Spleen (tissue), 11 donors: ENCODE measurements around the gene UBL4A. TPM values are rescaled to one million over a fixed set of nuclear protein-coding genes. Genes with fewer than 3 reads are reported as not detected.

Experiments used
- DNase-seq: peaks from one replicate; pipeline ENCODE4 v3.0.0-alpha.2; 2020
- H3K27ac ChIP-seq, 8 donors: fragments of 200-600 bp; sonication (generic) in 7 of 8; 1 replicate in 4 of 8; 2 replicates in 4 of 8; pipeline versions ENCODE4 v1.5.0 to v1.8.0; 2016 to 2021; ENCODE audit warnings: inconsistent platforms in 4 of 8, mild to moderate bottlenecking in 4 of 8, moderate library complexity in 1 of 8
- H3K27me3 ChIP-seq, 7 donors: fragments of 200-600 bp; sonication (generic) in 6 of 7; replicated peaks in 1 of 7; 1 replicate in 4 of 7; 2 replicates in 3 of 7; pipeline versions ENCODE4 v1.5.0 to v1.8.0; 2016 to 2021; ENCODE audit warnings: inconsistent platforms in 3 of 7, mild to moderate bottlenecking in 1 of 7
- H3K36me3 ChIP-seq, 6 donors: fragments of 200-600 bp; sonication (generic) in 5 of 6; 1 replicate in 4 of 6; 2 replicates in 2 of 6; pipeline versions ENCODE4 v1.5.0 to v1.8.0; 2016 to 2021; ENCODE audit warnings: inconsistent platforms in 2 of 6
- H3K4me1 ChIP-seq, 6 donors: fragments of 200-600 bp; sonication (generic) in 5 of 6; 1 replicate in 3 of 6; 2 replicates in 3 of 6; pipeline versions ENCODE4 v1.5.0 to v1.8.0; 2016 to 2021; ENCODE audit warnings: inconsistent platforms in 3 of 6
- H3K4me3 ChIP-seq, 8 donors: fragments of 200-600 bp; sonication (generic) in 7 of 8; 1 replicate in 4 of 8; 2 replicates in 4 of 8; pipeline versions ENCODE4 v1.5.0 to v1.8.0; 2016 to 2021; ENCODE audit warnings: inconsistent platforms in 4 of 8, mild to moderate bottlenecking in 4 of 8, moderate library complexity in 2 of 8
- H3K9me3 ChIP-seq, 8 donors: fragments of 200-600 bp; sonication (generic) in 7 of 8; 1 replicate in 4 of 8; 2 replicates in 4 of 8; pipeline versions ENCODE4 v1.5.0 to v1.8.0; 2016 to 2021; ENCODE audit warnings: inconsistent platforms in 4 of 8
- CTCF ChIP-seq, 11 experiments: fragments of 200-600 bp in 7 of 11; fragments of 450-650 bp in 4 of 11; sonication (generic) in 4 of 11; IDR thresholded peaks in 8 of 11; conservative IDR thresholded peaks in 3 of 11; 1 replicate in 7 of 11; 2 replicates in 4 of 11; pipeline versions ENCODE4 v1.4.0 to v1.8.0; 2016 to 2021; ENCODE audit warnings: antibody characterized with exemption in 11 of 11, inconsistent platforms in 4 of 11, mild to moderate bottlenecking in 1 of 11
- POLR2A ChIP-seq, 3 donors: fragments of 450-650 bp; IDR thresholded peaks; one replicate each; pipeline ENCODE4 v1.5.1; 2017; ENCODE audit warnings: antibody characterized with exemption in 3 of 3, mild to moderate bottlenecking in 1 of 3
- POLR2AphosphoS5 ChIP-seq, 3 donors: sonication (generic); formaldehyde crosslinking; IDR thresholded peaks; one replicate each; pipeline ENCODE4 v1.5.1; 2017; ENCODE audit warnings: antibody characterized with exemption in 3 of 3
- WGBS, 5 donors: extraction: QIAGEN DNeasy Blood & Tissue Kit in 3 of 5; methylation state at CpG; one replicate each; pipeline versions ENCODE4 v1.1.5 to v1.1.7; 2013 to 2018; 5-methylcytosine and 5-hydroxymethylcytosine counted together
- intact Hi-C: fragments of 100-400 bp; cut with DNase I; formaldehyde crosslinking; loops from one replicate; pipeline ENCODE4 v1.15.0; 2023; ENCODE audit warnings: low total_unique reads
- polyA plus RNA-seq, 3 donors: library from polyadenylated mRNA; stranded (reverse); fragments of 200-250 nt; gene quantifications; one replicate each; pipeline ENCODE4 v1.2.1, GENCODE V29; 2013
- total RNA-seq, 7 donors: library from RNA; depleted of rRNA in 3 of 7; stranded (reverse); fragments of >200 nt in 3 of 7; fragmentation: NEBNext Ultra II Directional in 4 of 7; extraction: Animal tissue kit (Norgen Biotek cat#: 25700) in 4 of 7; gene quantifications; one replicate each; pipeline versions ENCODE4 v1.1.0 to v1.2.1, GENCODE V29; 2016 to 2021
- donor health status: healthy with polysubstance abuse.
- donor health status: DM: no; HTN: no; CAD: no; lungs with moderate emphysema.
- donor health status: DM: no; HTN: no; CAD: no.
- donor health status: Bipolar disorder and iron deficiency.
- donor health status: healthy.
- donor health status: DM: no; HTN: no; CAD: no.
- donor health status: DM: yes; HTN: yes; CAD: no.

Gene UBL4A
- total and polyA plus RNA-seq, 10 donors = 13.4 to 36.3 (median 21.8) TPM

GRCh38 chrX:154526901-154527675, 40.7 kb upstream of the UBL4A start:
- H3K27ac ChIP-seq = peak overlapping the region in 7 of 8 donors; percentile 32 to 76 (median 63)
- peak overlapping the region in 2 of 8 donors; percentile 14 to 43 for H3K4me3 ChIP-seq
- DNase-seq = peak; percentile 89
- TF ChIP-seq CTCF (IDR thresholded peaks at IDR 0.05 in 8 of 11, conservative IDR thresholded peaks at IDR 0.05 in 3 of 11) (peak in 10 of 11 experiments; percentile 27 to 67 (median 51)), POLR2AphosphoS5 (IDR thresholded peaks at IDR 0.05) (peak; percentile 46 to 56 (median 55)), POLR2A (IDR thresholded peaks at IDR 0.05) (no peak)
- 6 to 33% (median 17%) methylated on average over 15 of the region's 15 CpGs; no CpG with 5 or more reads in 1 of the 5 donors for WGBS, 5 donors
- H3K4me1 ChIP-seq = peaks cover 0 to 11% (median 10%) of the 10 kb centered on the region in 6 donors
- intact Hi-C loops = no loop called here
- peaks cover 0 to 20% (median 2%) of the 10 kb centered on the region in 6 donors for H3K36me3 ChIP-seq
- H3K9me3 ChIP-seq = no peaks in the 10 kb centered on the region
- H3K27me3 ChIP-seq = no peaks in the 10 kb centered on the region

DNA sequence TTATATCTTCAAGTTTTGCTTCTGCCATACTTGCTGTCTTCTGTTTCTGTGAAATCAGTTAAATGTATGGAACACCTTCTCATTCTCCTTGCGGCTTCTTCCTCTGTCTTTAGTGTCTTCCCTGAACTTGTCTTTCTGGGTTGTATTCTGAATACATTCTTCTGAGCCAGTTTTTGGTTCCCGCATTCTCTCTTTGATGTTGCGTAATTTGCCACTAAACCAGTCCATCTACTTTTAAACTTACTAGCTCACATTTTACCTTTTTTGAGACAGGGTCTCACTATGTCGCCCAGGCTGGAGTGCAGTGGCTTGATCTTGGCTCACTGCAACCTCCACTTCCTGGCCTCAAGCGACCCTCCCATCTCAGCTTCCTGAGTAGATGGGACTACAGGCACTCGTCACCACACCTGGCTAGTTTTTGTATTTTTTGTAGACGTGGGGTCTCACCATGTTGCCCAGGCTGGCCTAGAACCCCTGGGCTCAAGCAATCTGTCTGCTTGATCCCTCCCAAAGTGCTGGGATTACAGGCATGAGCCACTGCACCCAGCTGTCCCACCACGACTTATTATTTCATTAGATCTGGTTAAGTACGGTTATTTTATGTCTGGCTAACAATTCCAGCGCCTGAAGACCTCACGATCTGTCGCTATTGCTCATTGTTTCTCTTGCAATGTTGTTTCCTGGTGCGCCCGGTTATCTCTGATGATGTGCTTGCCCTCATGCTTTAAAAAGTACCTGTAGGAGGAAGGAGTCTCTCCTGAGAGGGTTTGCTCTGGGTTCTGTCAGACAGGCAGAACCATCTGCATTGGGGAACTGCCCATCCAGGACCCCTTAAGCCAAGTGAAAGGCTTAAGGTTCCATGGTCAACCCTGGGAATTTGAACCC, 39.4 kb upstream of the UBL4A start:
- no peak for DNase-seq
- Histone ChIP-seq H3K9me3 (no peaks in the 10 kb centered on the region), H3K27me3 (no peaks in the 10 kb centered on the region), H3K4me3 (no peak overlapping the region), H3K36me3 (peaks cover 0 to 7% (median 0%) of the 10 kb centered on the region in 6 donors), H3K27ac (no peak overlapping the region), H3K4me1 (peaks cover 0 to 11% (median 10%) of the 10 kb centered on the region in 6 donors)
- TF ChIP-seq POLR2A (IDR thresholded peaks at IDR 0.05) (no peak), CTCF (IDR thresholded peaks at IDR 0.05 in 8 of 11, conservative IDR thresholded peaks at IDR 0.05 in 3 of 11) (no peak), POLR2AphosphoS5 (IDR thresholded peaks at IDR 0.05) (no peak)
- intact Hi-C loops = no loop called here
- 72 to 81% (median 77%) methylated on average over 14 of the region's 14 CpGs for WGBS, 5 donors

DNA sequence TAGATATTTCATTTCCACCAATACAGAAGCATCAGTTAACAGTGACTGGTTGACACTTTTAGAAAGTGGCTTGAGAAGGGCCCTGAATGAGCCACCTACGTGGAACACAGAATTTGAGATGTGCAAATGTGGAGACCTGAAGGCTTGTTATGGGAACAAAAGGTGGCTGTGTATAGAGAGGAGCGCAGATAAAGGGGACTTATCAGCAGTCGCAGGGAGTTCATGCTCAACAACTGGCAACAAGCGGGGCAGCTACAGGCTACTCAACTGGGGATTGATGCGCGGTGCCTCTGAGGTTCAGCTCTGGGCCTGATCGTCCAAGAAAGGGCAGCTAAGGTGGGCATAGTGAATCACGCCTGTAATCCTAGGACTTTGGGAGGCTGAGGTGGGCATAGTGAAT, 33.0 kb upstream of the UBL4A start:
- intact Hi-C loops = no loop called here
- no peak overlapping the region for H3K4me3 ChIP-seq
- TF ChIP-seq CTCF (IDR thresholded peaks at IDR 0.05 in 8 of 11, conservative IDR thresholded peaks at IDR 0.05 in 3 of 11) (no peak), POLR2AphosphoS5 (IDR thresholded peaks at IDR 0.05) (no peak), POLR2A (IDR thresholded peaks at IDR 0.05) (no peak)
- no peak overlapping the region for H3K27ac ChIP-seq
- H3K27me3 ChIP-seq = no peaks in the 10 kb centered on the region
- WGBS, 5 donors = 90 to 100% (median 95%) methylated on average over 3 to 8 of the region's 8 CpGs
- no peak for DNase-seq
- no peaks in the 10 kb centered on the region for H3K9me3 ChIP-seq
- peaks cover 0 to 22% (median 10%) of the 10 kb centered on the region in 6 donors for H3K4me1 ChIP-seq
- no peaks in the 10 kb centered on the region for H3K36me3 ChIP-seq
